Left colon (tissue), 2 donors: ENCODE results near the gene C9orf153. TPM values are rescaled to one million over a fixed set of nuclear protein-coding genes. Genes with fewer than 3 reads are reported as not detected.

Experiments
- ATAC-seq: fragments of 200-7000 bp; cut with Tn5 transposase; one replicate; pipeline ENCODE4 v1.9.1; 2020; ENCODE audit warnings: mild to moderate bottlenecking, moderate library complexity
- DNase-seq, 2 donors: peaks; one replicate each; pipeline ENCODE4 v3.0.0-alpha.2; 2020
- intact Hi-C, 2 donors: fragments of 100-400 bp; cut with DNase I in 1 of 2; cut with micrococcal nuclease in 1 of 2; formaldehyde crosslinking; loops; one replicate each; pipeline versions ENCODE4 v1.11.2 to v1.14.0; 2022; cut with DNase I, micrococcal nuclease
- total RNA-seq, 2 donors: library from RNA; stranded (reverse); fragmentation: NEBNext Ultra II Directional; extraction: Animal tissue kit (Norgen Biotek cat#: 25700); gene quantifications; one replicate each; pipeline ENCODE4 v1.2.1, GENCODE V29; 2021
- donor health status: DM: no; HTN: no; CAD: no.
- donor health status: DM: yes; HTN: yes; CAD: no.

C9orf153 gene
- total RNA-seq, 2 donors from 2014 or later = 0.20 TPM; not detected in 1

DNA sequence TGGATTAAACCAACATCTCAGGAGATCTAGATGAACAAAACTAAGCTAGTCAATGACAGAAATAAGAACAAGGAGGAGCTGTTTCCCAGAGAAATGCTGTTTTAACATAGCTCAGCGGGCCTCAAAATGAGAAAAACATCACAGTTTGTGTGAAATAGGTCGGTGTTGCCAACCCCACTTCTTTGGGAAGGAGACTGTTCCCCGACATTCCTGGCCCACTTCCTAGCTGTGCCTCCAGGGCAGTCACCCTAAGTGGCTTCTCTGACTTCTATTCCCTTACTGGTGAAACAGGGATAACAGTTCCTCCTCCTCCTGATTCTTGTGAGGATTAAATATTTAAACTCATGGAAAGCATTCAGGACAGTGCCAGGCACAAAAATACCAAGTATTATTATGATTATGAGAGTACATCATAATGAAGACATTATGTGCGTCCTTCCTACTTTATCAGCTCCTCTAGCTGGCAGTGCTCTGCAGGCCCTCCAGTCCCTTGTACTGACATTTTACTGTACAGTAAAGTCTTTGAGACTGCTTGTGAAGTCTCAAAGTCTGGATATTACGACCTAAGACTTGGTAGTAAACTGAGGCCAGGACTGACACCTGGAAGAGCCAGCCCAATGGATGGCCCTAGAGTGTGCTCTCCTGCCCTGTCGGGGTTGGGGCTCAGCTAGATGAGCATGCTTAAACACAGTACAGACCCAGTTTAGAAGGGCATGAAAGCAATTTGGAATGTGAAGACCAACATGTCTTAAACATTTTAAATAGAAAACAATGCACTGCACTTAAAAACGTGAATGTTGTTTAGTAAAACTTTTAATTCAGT lies 15.6 kb upstream of the C9orf153 start:
- DNase-seq (no peak), ATAC-seq (no peak)
- intact Hi-C loops = no loop called here

DNA sequence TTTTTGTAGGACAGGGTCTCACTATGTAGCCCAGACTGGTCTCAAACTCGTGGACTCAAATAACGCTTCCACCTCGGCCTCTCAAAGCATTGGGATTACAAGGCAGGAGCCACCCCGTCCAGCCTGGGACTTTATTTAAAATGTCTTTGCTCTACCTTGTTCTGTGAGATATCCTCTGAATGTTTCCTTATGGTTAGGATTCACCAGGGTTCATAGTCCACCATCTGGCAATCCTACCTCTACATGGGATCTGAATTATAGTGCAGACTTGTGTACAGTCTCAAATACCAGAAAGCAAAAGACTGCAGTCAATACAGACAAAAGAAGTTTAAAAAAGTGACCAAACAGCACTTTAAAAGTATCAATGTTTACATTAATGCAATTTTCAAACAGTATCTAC lies 12.8 kb upstream of the C9orf153 start:
- no peak for DNase-seq
- intact Hi-C loops = no loop called here
- peak; percentile 99 for ATAC-seq

DNA sequence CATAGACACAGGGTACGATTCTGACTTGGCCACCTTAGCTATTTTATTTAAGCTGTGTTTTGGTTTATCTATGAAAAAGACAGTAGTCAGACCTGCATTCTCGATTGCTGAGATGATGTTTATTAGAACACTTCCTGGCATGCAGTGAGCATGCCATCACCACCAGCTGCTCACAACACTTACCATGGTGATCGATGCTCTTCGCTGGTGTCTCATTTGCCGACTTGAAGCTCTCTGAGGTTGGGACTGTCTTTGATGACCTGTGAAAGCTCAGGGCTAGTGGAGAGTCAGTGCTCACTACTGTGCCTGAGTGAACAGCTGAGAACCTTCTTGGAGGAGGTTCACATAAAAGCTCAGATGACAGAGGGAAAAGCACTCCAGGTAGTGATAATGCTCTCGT lies 4.4 kb upstream of the C9orf153 start:
- ATAC-seq (no peak), DNase-seq (no peak)
- intact Hi-C loops = no loop called here

DNA sequence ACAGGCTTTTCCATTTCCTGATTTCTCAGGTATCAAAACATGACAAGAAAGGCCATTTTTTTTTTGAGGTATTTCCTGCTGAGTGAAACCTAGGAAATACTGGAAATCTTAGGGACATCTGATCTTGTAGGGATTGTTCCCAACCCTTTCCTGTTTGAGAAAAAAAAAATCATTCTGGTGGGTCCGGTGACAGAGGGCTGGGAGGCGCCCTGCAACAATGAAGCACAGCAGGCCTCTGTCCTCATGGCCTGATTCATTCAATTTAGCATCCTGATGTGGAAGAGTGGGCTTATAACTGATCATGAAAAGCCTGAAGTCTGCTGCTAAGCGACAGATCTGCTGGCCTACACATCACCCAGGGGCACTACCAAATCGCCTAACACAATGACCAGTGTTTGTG lies 3.0 kb upstream of the C9orf153 start:
- ATAC-seq (no peak), DNase-seq (no peak)
- intact Hi-C loops = no loop called here

DNA sequence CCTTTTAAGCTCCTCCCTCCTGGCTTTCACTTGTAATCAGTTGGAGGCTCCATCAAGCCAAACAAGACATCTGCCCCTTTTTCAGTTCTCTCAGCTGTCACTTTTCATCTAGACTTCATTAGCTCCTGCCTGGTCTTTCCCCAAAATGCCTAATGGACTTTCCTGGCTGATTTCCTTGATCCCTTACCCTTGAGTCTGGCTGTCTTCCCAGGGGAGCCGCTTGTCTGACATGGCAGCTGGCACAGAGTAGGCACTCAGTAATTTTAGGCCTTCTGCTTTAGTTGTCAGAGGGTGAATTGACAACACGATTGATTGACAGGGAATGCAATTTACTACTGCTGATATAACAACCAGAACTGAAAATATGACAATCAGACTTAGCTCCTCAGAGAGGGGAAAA lies 2.1 kb downstream of the C9orf153 start:
- ATAC-seq (no peak), DNase-seq (no peak)
- intact Hi-C loops = no loop called here

DNA sequence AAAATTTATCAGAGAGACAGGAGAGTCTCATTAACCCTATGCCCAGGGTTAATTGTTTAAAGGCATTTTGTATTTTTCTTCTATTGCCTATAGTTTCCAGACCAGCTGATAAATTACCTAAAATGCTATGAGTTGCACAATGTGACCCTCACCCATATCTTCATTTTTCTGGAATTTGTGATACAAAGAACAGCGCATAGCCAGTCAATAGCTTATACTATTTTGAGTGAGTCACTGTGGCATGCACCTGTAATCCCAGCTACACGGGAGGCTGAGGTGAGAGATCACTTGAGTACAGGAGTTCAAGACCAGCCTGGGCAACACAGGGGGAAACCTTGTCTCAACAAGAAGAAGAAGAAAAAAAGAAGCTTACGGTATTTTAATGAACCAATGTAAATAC lies 2.8 kb downstream of the C9orf153 start:
- intact Hi-C loops = no loop called here
- ATAC-seq = no peak
- no peak for DNase-seq

DNA sequence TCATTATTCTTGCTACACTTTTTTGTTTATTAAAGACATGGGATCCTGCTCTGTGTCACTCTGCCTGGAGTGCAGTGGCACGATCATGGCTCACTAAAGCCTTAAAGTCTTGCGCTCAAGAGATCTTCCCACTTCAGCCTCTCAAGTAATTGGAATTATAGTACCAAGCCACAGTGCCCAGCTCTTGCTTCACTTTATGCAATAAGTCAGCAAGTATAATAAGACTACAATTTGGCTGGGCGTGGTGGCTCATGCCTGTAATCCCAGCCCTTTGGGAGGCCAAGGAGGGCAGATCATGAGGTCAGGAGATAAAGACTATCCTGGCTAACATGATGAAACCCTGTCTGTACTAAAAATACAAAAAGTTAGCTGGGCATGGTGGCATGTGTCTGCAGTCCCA lies 5.9 kb downstream of the C9orf153 start:
- ATAC-seq (no peak), DNase-seq (no peak)
- intact Hi-C loops = no loop called here

DNA sequence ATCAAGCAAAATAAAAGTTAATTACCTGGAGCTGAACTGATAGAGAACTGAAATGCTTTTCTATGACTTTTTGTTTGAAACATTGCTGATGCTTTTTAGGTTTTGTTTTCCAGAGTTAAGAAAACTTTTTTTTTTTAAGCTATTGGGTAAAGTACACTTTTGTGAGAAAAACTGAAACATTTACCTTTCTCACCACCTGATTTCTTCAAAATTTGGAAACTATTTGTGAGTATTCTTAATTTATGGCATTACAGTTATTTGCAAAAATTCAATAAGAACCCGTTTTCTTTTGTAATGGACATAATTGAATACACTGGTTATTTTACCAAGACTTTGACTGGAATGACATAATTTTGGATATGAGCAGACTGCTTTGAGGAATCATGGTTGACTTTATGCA lies 6.6 kb downstream of the C9orf153 start:
- intact Hi-C loops = no loop called here
- ATAC-seq (no peak), DNase-seq (no peak)

DNA sequence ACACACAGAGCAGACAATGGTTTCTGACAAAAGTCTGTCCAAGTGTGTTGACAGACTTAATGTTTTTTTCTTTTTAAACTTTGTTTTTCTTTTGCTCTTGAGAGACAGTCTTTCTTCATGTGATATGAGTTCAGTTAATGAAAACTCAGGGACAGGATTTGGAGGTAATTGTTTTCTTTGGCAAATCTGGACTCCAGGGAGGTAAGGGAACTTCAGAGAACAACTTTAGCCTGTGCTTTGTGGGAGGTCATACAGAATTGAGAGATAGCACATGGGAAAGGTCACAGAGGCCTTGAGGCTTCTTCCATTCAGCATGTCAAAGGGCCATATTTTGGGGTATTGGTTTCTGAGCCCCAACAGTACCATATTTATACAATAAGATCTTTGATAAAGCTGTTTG lies 9.3 kb downstream of the C9orf153 start:
- no peak for ATAC-seq
- intact Hi-C loops = no loop called here

DNA sequence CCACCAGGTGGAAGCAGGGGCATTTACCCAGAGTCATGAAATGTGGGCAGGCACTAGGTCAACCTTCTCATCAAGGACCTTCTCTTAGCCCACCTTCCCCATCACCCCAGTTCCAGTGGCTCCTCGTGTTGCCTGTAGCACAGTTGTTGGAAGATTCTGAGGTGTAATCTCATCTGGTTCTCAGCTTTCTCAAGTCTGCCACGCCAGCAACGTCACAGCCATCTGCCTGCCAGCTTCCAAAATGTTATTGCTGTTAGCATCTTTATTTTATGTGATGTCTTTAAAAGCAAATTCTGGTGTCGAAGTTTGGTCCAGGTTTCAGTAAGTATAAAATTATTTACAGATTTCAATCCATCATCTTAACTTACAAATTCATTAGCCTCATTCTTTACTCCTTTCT lies 10.7 kb downstream of the C9orf153 start:
- no peak for ATAC-seq
- intact Hi-C loops = no loop called here

More for the DNA sequence above, 9.3 kb downstream of the C9orf153 start:
- no peak for DNase-seq

DNA sequence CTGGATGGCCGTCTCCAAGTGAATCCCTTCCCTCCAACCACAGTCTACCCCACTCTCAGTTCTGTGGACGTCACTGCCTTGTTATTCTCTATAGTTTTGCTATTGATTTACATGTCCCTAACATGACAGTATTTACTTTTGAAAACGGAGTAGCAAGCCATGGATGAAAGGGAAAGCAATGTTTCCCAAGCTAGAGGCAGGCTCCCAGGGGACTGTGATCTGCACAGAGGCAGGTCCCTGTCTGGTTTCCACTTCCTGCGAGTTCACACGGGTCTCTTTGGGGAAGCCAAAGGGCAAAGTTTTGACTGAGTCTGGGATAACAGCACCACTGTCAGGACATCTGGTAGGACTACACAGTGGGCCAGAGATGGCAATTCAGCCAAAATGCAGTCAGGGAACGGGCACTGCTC lies 12.7 kb downstream of the C9orf153 start:
- intact Hi-C loops = no loop called here
- ATAC-seq = no peak
- DNase-seq = no peak

More for the DNA sequence above, 10.7 kb downstream of the C9orf153 start:
- no peak for DNase-seq

DNA sequence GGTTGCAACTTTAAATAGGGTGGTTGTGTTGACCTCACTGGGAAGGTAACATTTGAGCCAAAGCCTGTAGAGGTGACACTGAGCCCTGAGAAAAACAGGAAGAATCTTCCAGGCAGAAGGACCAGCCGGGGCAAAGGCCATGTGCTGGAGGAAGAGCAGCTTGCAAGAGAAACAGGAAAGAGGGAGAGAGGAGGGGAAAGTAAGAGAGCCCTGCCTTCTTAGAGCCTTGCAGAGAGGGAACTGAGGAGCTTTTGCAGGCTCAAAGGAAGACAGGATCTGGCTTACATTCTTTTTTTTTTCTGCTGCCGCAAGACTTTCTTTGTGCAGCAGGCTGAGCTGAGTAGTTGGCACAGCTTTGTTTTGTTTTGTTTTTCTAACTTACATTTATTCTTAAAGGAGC lies 17.4 kb downstream of the C9orf153 start:
- ATAC-seq (peak; percentile 77), DNase-seq (peak in 1 of 2 donors; percentile 14)
- intact Hi-C loops = no loop called here

DNA sequence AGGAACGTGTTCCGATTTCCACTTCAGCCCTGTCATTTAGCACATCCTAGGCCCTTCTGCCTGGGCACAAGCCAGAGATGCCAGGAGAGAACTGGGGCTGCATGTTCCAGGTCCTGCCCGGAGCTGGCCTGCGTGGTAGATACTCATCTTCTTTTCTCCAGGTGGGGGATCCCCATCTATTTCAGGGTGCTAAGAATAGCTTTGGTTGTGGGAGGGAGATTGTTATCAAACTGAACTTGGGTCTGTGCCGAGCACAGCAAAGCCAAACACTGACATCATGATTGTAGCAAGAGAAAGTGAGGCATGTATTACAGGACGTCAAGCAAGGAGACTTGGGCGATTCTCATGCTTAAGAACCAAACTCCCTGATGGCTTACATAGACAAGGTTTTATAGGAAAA lies 18.2 kb downstream of the C9orf153 start:
- DNase-seq (no peak), ATAC-seq (no peak)
- intact Hi-C loops = no loop called here

DNA sequence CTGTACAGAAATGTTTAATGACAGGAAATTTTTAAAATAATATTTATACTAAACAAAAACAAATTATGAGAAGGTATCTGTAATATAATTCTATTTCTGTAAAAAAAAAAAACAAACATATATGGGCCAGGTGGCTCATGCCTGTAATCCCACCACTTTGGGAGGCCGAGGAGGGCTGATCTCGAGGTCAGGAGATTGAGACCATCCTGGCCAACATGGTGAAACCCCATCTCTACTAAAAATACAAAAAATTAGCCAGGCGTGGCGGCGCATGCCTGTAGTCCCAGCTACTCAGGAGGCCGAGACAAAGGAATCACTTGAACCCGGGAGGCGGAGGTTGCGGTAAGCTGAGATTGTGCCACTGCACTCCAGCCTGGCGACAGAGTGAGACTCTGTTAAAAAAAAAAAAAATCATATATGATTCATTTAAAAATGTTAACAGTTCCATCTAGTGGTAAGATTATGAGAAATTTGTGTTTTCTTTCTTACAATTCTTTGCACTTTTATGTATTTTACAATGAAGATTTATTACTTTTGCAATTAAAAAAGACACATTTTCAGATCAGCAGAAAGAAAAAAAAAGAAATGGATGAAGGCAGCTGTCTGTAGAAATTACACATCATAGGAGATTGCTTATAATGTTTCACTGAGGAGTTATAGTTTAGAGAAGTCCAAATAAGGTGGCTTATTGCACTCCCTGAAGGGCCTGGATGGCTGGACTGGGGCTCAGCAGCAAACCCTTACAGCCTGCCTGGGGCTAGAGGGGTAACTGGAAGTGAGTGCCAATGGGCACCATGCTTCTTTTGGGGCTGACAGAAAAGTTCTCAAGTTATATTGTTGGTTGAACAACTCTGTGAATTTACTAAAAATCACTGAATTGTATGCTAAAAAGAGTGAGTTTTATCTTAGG lies 20.3 kb downstream of the C9orf153 start:
- no peak for DNase-seq
- intact Hi-C loops = no loop called here
- no peak for ATAC-seq

DNA sequence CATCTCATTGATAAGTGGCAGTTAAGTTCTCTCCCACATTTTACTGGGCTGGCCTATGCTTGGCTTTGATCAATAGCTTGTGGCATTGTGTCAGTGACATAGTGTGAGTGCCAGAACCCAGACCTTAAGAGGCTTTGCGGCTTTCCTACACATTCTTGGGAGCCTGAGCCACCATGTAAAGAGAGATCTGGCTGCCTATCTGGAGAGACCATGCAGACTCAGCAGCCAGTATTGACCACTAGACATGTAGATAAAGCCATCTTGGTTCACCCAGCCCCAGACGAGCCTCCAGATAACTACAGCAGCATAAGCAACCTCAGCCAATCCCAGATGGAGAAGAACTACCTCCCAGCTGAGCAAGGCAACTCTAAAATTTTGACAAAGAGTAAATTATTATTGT lies 28.6 kb downstream of the C9orf153 start:
- DNase-seq (no peak), ATAC-seq (no peak)
- intact Hi-C loops = no loop called here

DNA sequence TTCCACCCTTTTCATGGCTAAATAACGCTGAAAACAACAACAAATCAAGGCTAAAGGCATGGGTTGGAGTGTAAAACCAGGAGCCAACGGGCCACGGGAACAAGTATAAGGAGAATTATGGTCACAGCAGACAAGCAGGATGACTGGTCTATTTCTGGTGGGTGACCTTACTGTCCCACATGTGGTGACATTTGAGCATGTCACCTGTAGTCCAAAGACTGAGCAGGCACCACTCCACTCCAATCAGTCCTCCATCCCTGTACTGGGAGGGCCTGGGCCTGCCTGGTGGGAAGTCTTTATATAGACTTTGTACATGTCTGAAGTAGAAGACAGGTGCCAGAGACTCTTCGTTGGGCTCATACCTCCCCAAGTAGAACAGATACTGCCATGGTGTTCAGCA lies 36.8 kb downstream of the C9orf153 start:
- intact Hi-C loops = no loop called here
- DNase-seq (no peak), ATAC-seq (no peak)

DNA sequence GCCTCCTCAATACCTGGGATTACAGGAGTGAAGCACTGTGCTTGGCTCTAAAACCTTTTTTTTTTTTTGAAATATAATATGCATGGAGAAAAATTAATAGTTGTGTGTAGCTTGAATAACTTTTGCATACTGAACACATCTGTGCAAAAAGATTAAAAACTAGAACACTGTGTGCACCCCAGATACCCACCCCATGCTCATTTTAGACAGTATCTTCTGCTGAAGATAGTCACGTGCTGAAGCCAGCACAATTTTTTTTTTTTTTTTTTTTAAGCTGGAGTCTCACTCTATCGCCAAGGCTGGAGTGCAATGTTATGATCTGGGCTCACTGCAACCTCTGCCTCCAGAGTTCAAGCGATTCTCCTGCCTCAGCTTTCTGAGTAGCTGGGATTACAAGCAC lies 39.9 kb downstream of the C9orf153 start:
- intact Hi-C loops = no loop called here
- ATAC-seq = no peak
- DNase-seq = no peak

DNA sequence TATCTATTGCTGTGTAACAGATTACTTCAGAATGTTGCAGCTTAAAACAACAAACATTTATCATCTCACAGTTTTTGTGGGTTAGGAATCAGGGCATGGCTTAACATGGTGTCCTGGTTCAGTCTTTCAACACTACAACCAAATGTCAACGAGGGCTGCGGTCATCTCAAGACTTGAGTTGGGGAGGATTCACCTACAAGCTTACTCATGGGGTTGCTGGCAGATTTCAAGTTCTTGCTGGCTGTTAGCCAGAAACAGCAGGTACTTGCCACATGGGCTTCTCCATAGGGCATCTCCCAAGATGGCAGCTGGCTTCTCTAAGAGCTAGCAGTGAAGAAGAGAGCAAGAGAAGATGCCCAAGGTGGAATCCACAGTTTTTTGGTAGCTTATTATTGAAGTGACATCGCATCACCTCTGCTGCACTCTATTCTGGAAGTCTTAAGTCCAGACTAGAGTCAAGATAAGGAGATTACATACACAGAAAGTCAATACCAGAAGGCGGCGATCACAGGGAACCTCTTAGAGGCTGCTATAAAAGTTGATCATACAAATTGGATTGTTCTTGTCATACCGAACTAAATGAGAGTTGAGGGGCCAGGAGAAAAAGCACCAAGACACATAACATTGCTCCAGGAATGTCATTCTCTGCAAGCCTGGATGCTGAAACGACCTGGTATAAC lies 42.2 kb downstream of the C9orf153 start:
- intact Hi-C loops = no loop called here
- ATAC-seq = no peak
- no peak for DNase-seq

DNA sequence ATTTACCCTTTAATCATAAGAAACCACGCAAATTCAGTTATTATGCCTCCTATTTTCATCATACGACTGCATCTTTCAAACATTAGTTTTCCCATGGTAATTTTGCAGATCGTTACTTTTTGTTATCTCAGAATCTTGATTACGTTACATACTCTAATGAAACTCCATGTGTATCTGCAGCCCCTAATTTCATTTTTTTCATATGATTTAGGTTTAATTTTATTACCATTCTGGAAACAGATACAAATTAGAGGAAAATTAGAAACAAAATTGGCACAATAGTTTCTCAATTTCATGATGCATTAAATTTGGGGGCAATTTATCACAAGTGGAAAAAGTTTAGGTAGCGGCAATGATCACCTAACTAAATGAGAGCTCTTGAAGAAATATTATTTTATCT lies 52.3 kb downstream of the C9orf153 start:
- intact Hi-C loops = no loop called here
- no peak for ATAC-seq

More for the DNA sequence above, 52.3 kb downstream of the C9orf153 start:
- no peak for DNase-seq
